IPS-15b (cell line): ENCODE results near the gene TMEM9B.
"Not testable (repeated sequence)": the region's sequence is repeated elsewhere in the genome, so short reads cannot be mapped to it uniquely, and the experiment has no call there.

Experiments used
- H3K27me3 ChIP-seq: one replicate; pipeline ENCODE4 v1.6.1; 2013; ENCODE audit warnings: low read length; ENCODE audit not compliant: control insufficient read depth, insufficient read depth
- H3K36me3 ChIP-seq: one replicate; pipeline ENCODE4 v1.6.1; 2013; ENCODE audit warnings: low read length; ENCODE audit not compliant: control insufficient read depth, insufficient read depth
- H3K4me1 ChIP-seq: one replicate; pipeline ENCODE4 v1.6.1; 2013; ENCODE audit warnings: mild to moderate bottlenecking, low read length; ENCODE audit not compliant: control insufficient read depth, insufficient read depth
- H3K4me3 ChIP-seq: one replicate; pipeline ENCODE4 v1.5.1; 2013; ENCODE audit warnings: low read depth, low read length
- H3K9ac ChIP-seq: one replicate; pipeline ENCODE4 v1.6.1; 2013; ENCODE audit warnings: low read depth, mild to moderate bottlenecking, low read length
- H3K9me3 ChIP-seq: one replicate; pipeline ENCODE4 v1.6.1; 2013; ENCODE audit warnings: mild to moderate bottlenecking, low read length; ENCODE audit not compliant: control insufficient read depth, insufficient read depth

Gene TMEM9B

GRCh38 chr11:8964324-8965320 lies at the start of gene TMEM9B:
TMEM9B (minus strand) TSS chr11:8964442; CDS start chr11:8964313, 129 bp downstream.
- Histone ChIP-seq H3K9me3 (no peaks in the 10 kb centered on the region), H3K36me3 (no peaks in the 10 kb centered on the region), H3K4me1 (peaks cover 7% of the 10 kb centered on the region), H3K9ac (peak within 1 kb of the TSS; percentile 70), H3K27me3 (no peaks in the 10 kb centered on the region), H3K4me3 (peak within 1 kb of the TSS; percentile 60)

- H3K9me3 ChIP-seq: no peaks in the 10 kb centered on the region
- no peaks in the 10 kb centered on the region for H3K27me3 ChIP-seq
- no peaks in the 10 kb centered on the region for H3K4me1 ChIP-seq
- H3K9ac ChIP-seq: no peak overlapping the region
- no peaks in the 10 kb centered on the region for H3K36me3 ChIP-seq
- no peak overlapping the region for H3K4me3 ChIP-seq
Observed at GRCh38 chr11:9013373-9013772, 49.1 kb upstream of the TMEM9B start.

GRCh38 chr11:9009538-9009937 lies 45.3 kb upstream of the TMEM9B start:
- H3K9me3 ChIP-seq, H3K9ac ChIP-seq, H3K36me3 ChIP-seq, H3K4me3 ChIP-seq, H3K4me1 ChIP-seq: not testable (repeated sequence)
- peaks cover 26% of the 10 kb centered on the region for H3K27me3 ChIP-seq

GRCh38 chr11:9008661-9009060 lies 44.4 kb upstream of the TMEM9B start:
- H3K4me1 ChIP-seq: no peaks in the 10 kb centered on the region
- no peak overlapping the region for H3K9ac ChIP-seq
- no peaks in the 10 kb centered on the region for H3K36me3 ChIP-seq
- peaks cover 30% of the 10 kb centered on the region for H3K27me3 ChIP-seq
- H3K4me3 ChIP-seq: no peak overlapping the region
- no peaks in the 10 kb centered on the region for H3K9me3 ChIP-seq

- Histone ChIP-seq H3K9me3 (no peaks in the 10 kb centered on the region), H3K9ac (no peak overlapping the region), H3K36me3 (no peaks in the 10 kb centered on the region), H3K4me3 (no peak overlapping the region), H3K27me3 (peaks cover 36% of the 10 kb centered on the region), H3K4me1 (peaks cover under 1% of the 10 kb centered on the region)
Observed at GRCh38 chr11:9008011-9008550, 43.8 kb upstream of the TMEM9B start.

GRCh38 chr11:9005087-9005486 lies 40.8 kb upstream of the TMEM9B start:
- Histone ChIP-seq H3K9me3 (no peaks in the 10 kb centered on the region), H3K36me3 (no peaks in the 10 kb centered on the region), H3K4me3 (no peak overlapping the region), H3K4me1 (peaks cover 2% of the 10 kb centered on the region), H3K27me3 (peaks cover 57% of the 10 kb centered on the region), H3K9ac (no peak overlapping the region)

- H3K4me3 ChIP-seq: peak overlapping the region; percentile 58
Observed at GRCh38 chr11:9004183-9004926, 40.1 kb upstream of the TMEM9B start.

GRCh38 chr11:9003573-9004182 lies 39.4 kb upstream of the TMEM9B start, which contains the start of gene NRIP3:
NRIP3 (minus strand) TSS chr11:9004001; CDS start chr11:9003935, 66 bp downstream.
- H3K27me3 ChIP-seq: peaks cover 57% of the 10 kb centered on the region
- H3K4me3 ChIP-seq: peak within 1 kb of the TSS; percentile 58

More at GRCh38 chr11:9004183-9004926, 40.1 kb upstream of the TMEM9B start:
- Histone ChIP-seq H3K27me3 (peaks cover 57% of the 10 kb centered on the region), H3K9ac (no peak overlapping the region), H3K36me3 (no peaks in the 10 kb centered on the region), H3K4me1 (peaks cover 2% of the 10 kb centered on the region), H3K9me3 (no peaks in the 10 kb centered on the region)

GRCh38 chr11:9002920-9003572 lies 38.8 kb upstream of the TMEM9B start:
- Histone ChIP-seq H3K36me3 (no peaks in the 10 kb centered on the region), H3K9me3 (no peaks in the 10 kb centered on the region), H3K9ac (no peak overlapping the region), H3K4me1 (peaks cover 2% of the 10 kb centered on the region), H3K27me3 (peaks cover 57% of the 10 kb centered on the region), H3K4me3 (peak overlapping the region; percentile 58)

More at GRCh38 chr11:9003573-9004182, 39.4 kb upstream of the TMEM9B start, which contains the start of gene NRIP3:
- Histone ChIP-seq H3K36me3 (no peaks in the 10 kb centered on the region), H3K9me3 (no peaks in the 10 kb centered on the region), H3K9ac (no peak within 1 kb of the TSS), H3K4me1 (peaks cover 2% of the 10 kb centered on the region)

GRCh38 chr11:9001736-9002135 lies 37.5 kb upstream of the TMEM9B start:
- H3K27me3 ChIP-seq: peaks cover 53% of the 10 kb centered on the region
- H3K9ac ChIP-seq: no peak overlapping the region
- no peak overlapping the region for H3K4me3 ChIP-seq
- H3K9me3 ChIP-seq: no peaks in the 10 kb centered on the region
- no peaks in the 10 kb centered on the region for H3K36me3 ChIP-seq
- H3K4me1 ChIP-seq: peaks cover 2% of the 10 kb centered on the region

GRCh38 chr11:8998017-8998416 lies 33.8 kb upstream of the TMEM9B start:
- H3K4me3 ChIP-seq: no peak overlapping the region
- no peaks in the 10 kb centered on the region for H3K36me3 ChIP-seq
- peaks cover 21% of the 10 kb centered on the region for H3K27me3 ChIP-seq
- H3K9me3 ChIP-seq: no peaks in the 10 kb centered on the region
- H3K4me1 ChIP-seq: peaks cover under 1% of the 10 kb centered on the region
- no peak overlapping the region for H3K9ac ChIP-seq
